PFSK-1 (cell line): Measurements from ENCODE around the gene RAB30.

ENCODE experiments used
- FOXP2 ChIP-seq: optimal IDR thresholded peaks from 2 replicates; pipeline ENCODE3; 2011; ENCODE audit warnings: borderline replicate concordance, control low read depth, inconsistent platforms; ENCODE audit not compliant: insufficient read depth; ENCODE audit errors: extremely low read length, extremely low read depth
- POLR2AphosphoS5 ChIP-seq: IDR thresholded peaks from 2 replicates; pipeline ENCODE4 v1.6.1; 2012; ENCODE audit warnings: low read depth, mild to moderate bottlenecking, control low read depth, low read length, moderate library complexity
- SIN3A ChIP-seq: IDR thresholded peaks from 2 replicates; pipeline ENCODE4 v1.6.1; 2012; ENCODE audit warnings: mild to moderate bottlenecking, low read length, moderate library complexity, borderline replicate concordance; ENCODE audit not compliant: insufficient read depth
- TAF1 ChIP-seq: IDR thresholded peaks from 2 replicates; pipeline ENCODE4 v1.6.1; 2012; ENCODE audit warnings: low read length, control low read depth, borderline replicate concordance; ENCODE audit not compliant: insufficient read depth
- TF ChIP-seq, protein P1 (sequence below), 2 experiments: IDR thresholded peaks; 2 replicates each; pipeline versions ENCODE4 v1.6.1 to v1.8.0; 2011 to 2012; ENCODE audit warnings: low read depth in 2 of 2, low read length in 2 of 2, control low read depth in 1 of 2, inconsistent platforms in 1 of 2, mild to moderate bottlenecking in 1 of 2, moderate library complexity in 1 of 2; ENCODE audit not compliant: insufficient read depth in 1 of 2

- no peak for TF ChIP-seq TAF1
- peak; percentile 35; the same call in 1 of the 2 replicates for TF ChIP-seq SIN3A
- no peak for TF ChIP-seq POLR2AphosphoS5
- TF ChIP-seq, protein P1, sequence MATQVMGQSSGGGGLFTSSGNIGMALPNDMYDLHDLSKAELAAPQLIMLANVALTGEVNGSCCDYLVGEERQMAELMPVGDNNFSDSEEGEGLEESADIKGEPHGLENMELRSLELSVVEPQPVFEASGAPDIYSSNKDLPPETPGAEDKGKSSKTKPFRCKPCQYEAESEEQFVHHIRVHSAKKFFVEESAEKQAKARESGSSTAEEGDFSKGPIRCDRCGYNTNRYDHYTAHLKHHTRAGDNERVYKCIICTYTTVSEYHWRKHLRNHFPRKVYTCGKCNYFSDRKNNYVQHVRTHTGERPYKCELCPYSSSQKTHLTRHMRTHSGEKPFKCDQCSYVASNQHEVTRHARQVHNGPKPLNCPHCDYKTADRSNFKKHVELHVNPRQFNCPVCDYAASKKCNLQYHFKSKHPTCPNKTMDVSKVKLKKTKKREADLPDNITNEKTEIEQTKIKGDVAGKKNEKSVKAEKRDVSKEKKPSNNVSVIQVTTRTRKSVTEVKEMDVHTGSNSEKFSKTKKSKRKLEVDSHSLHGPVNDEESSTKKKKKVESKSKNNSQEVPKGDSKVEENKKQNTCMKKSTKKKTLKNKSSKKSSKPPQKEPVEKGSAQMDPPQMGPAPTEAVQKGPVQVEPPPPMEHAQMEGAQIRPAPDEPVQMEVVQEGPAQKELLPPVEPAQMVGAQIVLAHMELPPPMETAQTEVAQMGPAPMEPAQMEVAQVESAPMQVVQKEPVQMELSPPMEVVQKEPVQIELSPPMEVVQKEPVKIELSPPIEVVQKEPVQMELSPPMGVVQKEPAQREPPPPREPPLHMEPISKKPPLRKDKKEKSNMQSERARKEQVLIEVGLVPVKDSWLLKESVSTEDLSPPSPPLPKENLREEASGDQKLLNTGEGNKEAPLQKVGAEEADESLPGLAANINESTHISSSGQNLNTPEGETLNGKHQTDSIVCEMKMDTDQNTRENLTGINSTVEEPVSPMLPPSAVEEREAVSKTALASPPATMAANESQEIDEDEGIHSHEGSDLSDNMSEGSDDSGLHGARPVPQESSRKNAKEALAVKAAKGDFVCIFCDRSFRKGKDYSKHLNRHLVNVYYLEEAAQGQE (IDR thresholded peaks at IDR 0.05; ENCODE audit: insufficient read depth in 1 of 2, low read depth in 2 of 2, low read length in 2 of 2) = no peak
- no peak for TF ChIP-seq FOXP2
Observed at GRCh38 chr11:82996966-82997606, 74.6 kb downstream of the RAB30 start.
